Natural killer cell (primary cell): ENCODE data around the gene TRIM38. TPM values are rescaled to one million over a fixed set of nuclear protein-coding genes. Genes with fewer than 3 reads are reported as not detected.
"Not testable (repeated sequence)": the region's sequence is repeated elsewhere in the genome, so short reads cannot be mapped to it uniquely, and the experiment has no call there.

Experiments used
- ATAC-seq, 3 donors: fragments of 150-1000 bp in 2 of 3; fragments of 200-7000 bp in 1 of 3; cut with Tn5 transposase; 1 replicate in 1 of 3; 2 replicates in 2 of 3; pipeline ENCODE4 v1.10.0; 2021; ENCODE audit warnings: mild to moderate bottlenecking in 2 of 3, moderate library complexity in 2 of 3
- DNase-seq, 2 donors: peaks; one replicate each; pipeline versions ENCODE4 v3.0.0 to v3.0.0-alpha.2; 2013 to 2021; ENCODE audit warnings: mixed read lengths in 1 of 2
- H3K27ac ChIP-seq: one replicate; pipeline ENCODE4 v1.5.1; 2013; ENCODE audit warnings: mild to moderate bottlenecking, low read length
- H3K27me3 ChIP-seq: one replicate; pipeline ENCODE4 v1.6.1; 2013; ENCODE audit warnings: low read length; ENCODE audit not compliant: control insufficient read depth, insufficient read depth
- H3K36me3 ChIP-seq: one replicate; pipeline ENCODE4 v1.6.1; 2013; ENCODE audit warnings: low read length; ENCODE audit not compliant: control insufficient read depth, insufficient read depth
- H3K4me1 ChIP-seq: one replicate; pipeline ENCODE4 v1.6.1; 2013; ENCODE audit warnings: low read length; ENCODE audit not compliant: control insufficient read depth, insufficient read depth
- H3K4me3 ChIP-seq: one replicate; pipeline ENCODE4 v1.5.1; 2013; ENCODE audit warnings: low read length
- H3K9me3 ChIP-seq: one replicate; pipeline ENCODE4 v1.6.1; 2013; ENCODE audit warnings: low read length; ENCODE audit not compliant: control insufficient read depth, insufficient read depth
- H3K27ac Mint-ChIP-seq, 2 donors: one replicate each; pipeline ENCODE4 v1.8.0; 2022; ENCODE audit warnings: mild to moderate bottlenecking in 2 of 2, mixed read lengths in 2 of 2, moderate library complexity in 1 of 2
- H3K27me3 Mint-ChIP-seq, 2 donors: one replicate each; pipeline ENCODE4 v1.8.0; 2022; ENCODE audit warnings: low read depth in 2 of 2, mixed read lengths in 2 of 2
- H3K36me3 Mint-ChIP-seq: one replicate; pipeline ENCODE4 v1.8.0; 2022; ENCODE audit warnings: mixed read lengths
- H3K4me1 Mint-ChIP-seq, 2 donors: one replicate each; pipeline ENCODE4 v1.8.0; 2022; ENCODE audit warnings: mixed read lengths in 2 of 2
- H3K4me3 Mint-ChIP-seq: one replicate; pipeline ENCODE4 v1.8.0; 2022; ENCODE audit warnings: mild to moderate bottlenecking, moderate library complexity, mixed read lengths
- H3K9me3 Mint-ChIP-seq, 2 donors: one replicate each; pipeline ENCODE4 v1.8.0; 2022; ENCODE audit warnings: mixed read lengths in 2 of 2
- WGBS: methylation state at CpG from one replicate; pipeline ENCODE4 v1.1.7; 2013; ENCODE audit warnings: missing lambda C conversion rate; ENCODE audit not compliant: insufficient coverage; 5-methylcytosine and 5-hydroxymethylcytosine counted together
- intact Hi-C: fragments of 100-400 bp; cut with micrococcal nuclease; formaldehyde crosslinking; loops from one replicate; pipeline ENCODE4 v1.14.2; 2022
- total RNA-seq, 4 donors: library from RNA; stranded (reverse); fragments of 120-200 nt in 1 of 4; gene quantifications; one replicate each; pipeline versions ENCODE4 v1.2.3 to v1.2.4, GENCODE V29; 2013 to 2022
- TF ChIP-seq, protein P1 (sequence below): fragments of 200-600 bp; IDR thresholded peaks from one replicate; pipeline ENCODE4 v1.8.0; 2022; ENCODE audit warnings: antibody characterized with exemption

Gene TRIM38
- total RNA-seq, 3 donors from 2014 or later (not counting 1 experiment from before 2014, with no cell fraction given) = 25.5 to 30.5 (median 27.1) TPM

DNA sequence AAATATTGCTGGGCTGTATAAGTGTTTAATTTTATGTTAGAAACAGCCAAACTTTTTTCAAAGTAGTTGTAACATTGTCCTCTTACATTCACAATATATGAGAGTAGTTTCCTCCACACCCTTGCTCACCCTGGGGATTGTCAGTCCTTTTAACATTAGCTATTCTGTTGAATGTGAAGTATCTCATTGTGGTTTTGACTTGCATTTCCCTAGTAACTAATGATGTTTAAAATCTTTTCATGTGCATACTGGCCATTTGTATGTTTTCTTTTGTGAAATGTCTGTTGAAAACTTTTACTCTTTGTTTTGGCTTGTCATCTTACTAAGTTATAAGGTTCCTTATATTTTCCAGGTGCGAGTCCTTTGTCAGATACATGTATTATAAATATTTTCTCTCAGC, 32.9 kb downstream of the TRIM38 start:
- peaks cover 8% of the 10 kb centered on the region for H3K36me3 ChIP-seq
- no peak overlapping the region for H3K27ac ChIP-seq
- TF ChIP-seq, protein P1, sequence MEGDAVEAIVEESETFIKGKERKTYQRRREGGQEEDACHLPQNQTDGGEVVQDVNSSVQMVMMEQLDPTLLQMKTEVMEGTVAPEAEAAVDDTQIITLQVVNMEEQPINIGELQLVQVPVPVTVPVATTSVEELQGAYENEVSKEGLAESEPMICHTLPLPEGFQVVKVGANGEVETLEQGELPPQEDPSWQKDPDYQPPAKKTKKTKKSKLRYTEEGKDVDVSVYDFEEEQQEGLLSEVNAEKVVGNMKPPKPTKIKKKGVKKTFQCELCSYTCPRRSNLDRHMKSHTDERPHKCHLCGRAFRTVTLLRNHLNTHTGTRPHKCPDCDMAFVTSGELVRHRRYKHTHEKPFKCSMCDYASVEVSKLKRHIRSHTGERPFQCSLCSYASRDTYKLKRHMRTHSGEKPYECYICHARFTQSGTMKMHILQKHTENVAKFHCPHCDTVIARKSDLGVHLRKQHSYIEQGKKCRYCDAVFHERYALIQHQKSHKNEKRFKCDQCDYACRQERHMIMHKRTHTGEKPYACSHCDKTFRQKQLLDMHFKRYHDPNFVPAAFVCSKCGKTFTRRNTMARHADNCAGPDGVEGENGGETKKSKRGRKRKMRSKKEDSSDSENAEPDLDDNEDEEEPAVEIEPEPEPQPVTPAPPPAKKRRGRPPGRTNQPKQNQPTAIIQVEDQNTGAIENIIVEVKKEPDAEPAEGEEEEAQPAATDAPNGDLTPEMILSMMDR = no peak
- no peak overlapping the region for H3K4me3 Mint-ChIP-seq
- intact Hi-C loops = loop anchor here (10.0 kb wide), 1 partner anchor 211 kb away; no protein-coding TSS in a partner anchor
- DNase-seq (no peak), ATAC-seq (no peak)
- H3K4me1 ChIP-seq = peaks cover 14% of the 10 kb centered on the region
- H3K27ac Mint-ChIP-seq = no peak overlapping the region
- H3K9me3 Mint-ChIP-seq = no peaks in the 10 kb centered on the region
- peaks cover 8% of the 10 kb centered on the region for H3K36me3 Mint-ChIP-seq
- no peaks in the 10 kb centered on the region for H3K27me3 Mint-ChIP-seq
- no peaks in the 10 kb centered on the region for H3K9me3 ChIP-seq
- H3K4me1 Mint-ChIP-seq = peaks cover 20 to 26% of the 10 kb centered on the region in 2 donors
- no peaks in the 10 kb centered on the region for H3K27me3 ChIP-seq
- WGBS = no CpG with 5 or more reads among the region's 1 CpG
- H3K4me3 ChIP-seq = no peak overlapping the region

DNA sequence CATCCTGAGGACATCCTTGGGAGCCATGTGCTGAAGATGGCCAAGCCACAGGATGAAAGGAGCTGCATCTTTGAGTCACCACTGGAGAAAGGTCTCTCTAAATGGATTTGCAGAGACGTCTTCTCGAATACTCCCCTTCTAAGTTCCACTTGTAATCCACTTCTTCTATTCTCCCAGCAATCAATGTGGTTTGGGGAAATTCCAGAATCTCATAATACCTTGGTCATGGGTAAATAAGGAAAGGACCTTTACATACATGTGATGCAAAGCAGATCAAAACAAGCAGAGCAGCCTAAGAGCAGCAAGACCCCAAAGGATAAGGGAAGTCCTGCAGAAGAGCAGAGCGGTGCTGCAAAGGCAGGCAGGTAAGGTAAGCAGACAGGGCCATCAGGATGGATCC, 35.3 kb downstream of the TRIM38 start:
- H3K4me3 ChIP-seq = no peak overlapping the region
- Mint-ChIP-seq H3K36me3 (peaks cover 8% of the 10 kb centered on the region), H3K4me1 (peaks cover 9 to 11% of the 10 kb centered on the region in 2 donors), H3K27ac (no peak overlapping the region), H3K27me3 (no peaks in the 10 kb centered on the region), H3K9me3 (no peaks in the 10 kb centered on the region), H3K4me3 (no peak overlapping the region)
- H3K27me3 ChIP-seq = no peaks in the 10 kb centered on the region
- intact Hi-C loops = loop anchor here (10.0 kb wide), 1 partner anchor 213 kb away; no protein-coding TSS in a partner anchor
- TF ChIP-seq, protein P1 = no peak
- H3K9me3 ChIP-seq = no peaks in the 10 kb centered on the region
- peaks cover 8% of the 10 kb centered on the region for H3K36me3 ChIP-seq
- H3K27ac ChIP-seq = no peak overlapping the region
- no peak for DNase-seq
- WGBS = 92% methylated on average over 2 of the region's 3 CpGs
- peaks cover 6% of the 10 kb centered on the region for H3K4me1 ChIP-seq
- no peak for ATAC-seq

DNA sequence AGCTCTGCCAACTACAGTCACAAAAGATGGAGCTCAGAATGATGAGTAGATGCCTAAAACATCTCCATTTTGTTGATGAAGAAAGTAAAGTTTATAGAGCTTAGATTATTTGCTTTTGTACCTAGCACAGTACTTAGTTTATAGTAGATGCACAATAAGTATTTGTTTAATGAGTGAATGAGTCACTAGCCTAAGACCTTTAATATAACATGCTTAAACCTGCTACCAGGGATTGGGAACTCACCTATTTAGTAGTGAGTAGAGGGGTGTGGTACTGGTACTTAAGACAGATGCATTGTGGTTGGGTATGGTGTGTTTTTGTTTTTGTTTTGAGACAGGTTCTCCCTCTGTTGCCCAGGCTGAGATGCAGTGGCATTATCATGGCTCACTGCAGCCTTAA, 35.8 kb downstream of the TRIM38 start:
- intact Hi-C loops = loop anchor here (10.0 kb wide), 1 partner anchor 214 kb away; no protein-coding TSS in a partner anchor
- H3K36me3 ChIP-seq = peaks cover 8% of the 10 kb centered on the region
- Mint-ChIP-seq H3K4me1 (peaks cover 7% of the 10 kb centered on the region in 2 donors), H3K36me3 (peaks cover 8% of the 10 kb centered on the region), H3K9me3 (no peaks in the 10 kb centered on the region), H3K27ac (no peak overlapping the region), H3K27me3 (no peaks in the 10 kb centered on the region), H3K4me3 (no peak overlapping the region)
- H3K9me3 ChIP-seq = no peaks in the 10 kb centered on the region
- H3K4me1 ChIP-seq = peaks cover 2% of the 10 kb centered on the region
- no peak overlapping the region for H3K4me3 ChIP-seq
- DNase-seq (no peak), ATAC-seq (no peak)
- TF ChIP-seq, protein P1 = no peak
- H3K27me3 ChIP-seq = no peaks in the 10 kb centered on the region
- no peak overlapping the region for H3K27ac ChIP-seq

DNA sequence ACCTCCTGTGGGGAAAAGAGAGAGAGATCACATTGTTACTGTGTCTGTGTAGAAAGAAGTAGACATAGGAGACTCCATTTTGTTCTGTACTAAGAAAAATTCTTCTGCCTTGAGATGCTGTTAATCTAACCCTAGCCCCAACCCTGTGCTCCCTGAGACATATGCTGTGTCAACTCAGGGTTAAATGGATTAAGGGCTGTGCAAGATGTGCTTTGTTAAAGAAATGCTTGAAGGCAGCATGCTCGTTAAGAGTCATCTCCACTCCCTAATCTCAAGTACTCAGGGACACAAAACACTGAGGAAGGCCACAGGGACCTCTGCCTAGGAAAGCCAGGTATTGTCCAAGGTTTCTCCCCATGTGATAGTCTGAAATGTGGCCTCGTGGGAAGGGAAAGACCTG, 36.6 kb downstream of the TRIM38 start:
- H3K9me3 ChIP-seq, H3K27me3 ChIP-seq, H3K27ac ChIP-seq, H3K4me1 ChIP-seq, H3K9me3 Mint-ChIP-seq, H3K4me1 Mint-ChIP-seq, H3K36me3 Mint-ChIP-seq, H3K36me3 ChIP-seq, H3K4me3 Mint-ChIP-seq, H3K27me3 Mint-ChIP-seq, H3K4me3 ChIP-seq, DNase-seq, H3K27ac Mint-ChIP-seq, ATAC-seq: not testable (repeated sequence)
- 100% methylated on average over 1 of the region's 2 CpGs for WGBS
- intact Hi-C loops = loop anchor here (10.0 kb wide), 1 partner anchor 214 kb away; no protein-coding TSS in a partner anchor
